GM15510 (cell line): ENCODE results near the gene GSG1L.

Experiments used
- POLR2A ChIP-seq: IDR thresholded peaks from 3 replicates; pipeline ENCODE4 v1.6.1; 2011; ENCODE audit warnings: borderline replicate concordance; ENCODE audit not compliant: insufficient read length; ENCODE audit errors: extremely low read depth

Gene GSG1L

DNA sequence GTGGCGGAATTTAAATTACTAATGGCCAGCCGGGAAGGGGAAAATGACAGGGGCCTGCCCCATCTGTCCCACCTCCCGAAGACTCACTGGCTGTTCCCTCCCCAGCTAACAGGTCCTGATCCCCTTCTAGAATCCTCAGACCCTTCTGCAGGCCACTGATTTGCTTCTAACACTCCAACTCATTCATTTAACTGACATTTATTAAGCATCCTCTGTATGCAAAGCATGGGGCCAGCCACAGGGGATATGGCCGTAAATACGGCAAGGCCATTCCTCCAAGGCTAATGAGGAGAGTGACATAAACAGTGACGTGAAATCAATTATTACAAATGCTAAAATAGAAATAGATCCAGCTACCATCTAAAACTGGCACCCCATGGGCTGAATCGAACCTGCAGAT is 195.3 kb downstream of the GSG1L start:
- TF ChIP-seq POLR2A, result no peak

DNA sequence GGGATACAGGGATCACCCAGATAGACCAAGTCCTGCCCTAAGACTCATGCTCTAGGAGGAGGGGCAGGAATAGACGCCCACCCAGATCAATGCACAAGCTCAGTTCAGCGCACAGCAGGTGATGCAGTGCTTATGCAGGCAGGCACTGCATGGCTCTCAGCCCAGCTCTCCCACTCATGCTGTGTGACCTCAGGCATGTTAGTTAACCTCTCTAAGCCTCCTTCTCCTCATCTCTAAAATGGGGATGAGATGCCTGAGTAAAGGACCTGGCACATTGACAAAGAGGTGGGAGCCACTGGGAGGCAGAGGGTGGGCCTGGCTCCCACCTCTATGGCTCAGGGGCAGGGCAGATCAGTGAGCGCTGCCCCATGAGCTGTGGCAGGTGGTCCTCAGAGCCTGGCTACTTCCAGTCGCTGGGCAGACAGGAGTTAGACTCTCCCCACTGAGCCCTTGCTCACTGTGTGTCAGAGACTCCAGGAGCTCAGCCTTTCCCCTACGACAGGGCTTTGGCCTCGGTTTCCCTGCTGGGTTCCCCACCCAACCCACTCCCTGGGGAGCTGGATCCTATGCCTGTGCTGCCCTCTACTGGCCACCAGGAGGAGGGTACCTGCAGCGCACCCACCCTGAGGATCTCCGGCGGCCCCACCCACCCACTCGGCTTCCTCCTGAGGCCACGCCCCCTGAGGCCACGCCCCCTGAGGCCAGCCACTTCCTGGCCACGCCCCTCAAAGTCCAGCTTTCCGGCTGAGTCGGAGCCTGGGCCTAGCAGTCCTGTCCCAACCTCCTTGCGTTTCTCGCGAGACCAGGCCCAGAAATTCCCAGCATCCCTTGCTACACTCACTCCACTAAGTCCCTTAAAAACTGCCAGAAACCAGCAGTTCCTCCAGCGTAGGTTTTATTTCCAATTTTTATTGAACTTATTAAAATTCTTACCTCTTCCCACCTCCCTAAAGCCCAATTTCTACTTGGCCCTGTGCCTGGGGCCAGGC is 196.1 kb downstream of the GSG1L start:
- no peak for TF ChIP-seq POLR2A

DNA sequence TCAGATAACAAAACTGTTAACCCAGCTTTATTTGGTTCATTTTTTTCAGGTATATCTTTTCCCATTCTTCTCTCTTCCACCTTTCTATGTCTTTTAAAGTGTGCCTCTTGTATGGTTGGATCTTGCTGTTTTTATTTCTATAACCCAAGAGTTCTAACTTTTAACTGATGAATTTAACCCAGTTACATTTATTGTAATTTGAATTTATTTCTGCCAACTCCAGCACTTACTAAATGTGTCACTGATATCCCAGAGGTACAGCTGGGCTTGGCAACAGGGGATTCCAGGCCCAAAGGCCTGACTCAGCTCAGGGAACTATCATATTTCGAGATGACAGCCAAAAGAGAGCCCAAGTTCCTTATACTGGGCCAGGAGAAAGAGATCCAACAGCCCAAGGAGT is 200.1 kb downstream of the GSG1L start:
- no peak for TF ChIP-seq POLR2A

DNA sequence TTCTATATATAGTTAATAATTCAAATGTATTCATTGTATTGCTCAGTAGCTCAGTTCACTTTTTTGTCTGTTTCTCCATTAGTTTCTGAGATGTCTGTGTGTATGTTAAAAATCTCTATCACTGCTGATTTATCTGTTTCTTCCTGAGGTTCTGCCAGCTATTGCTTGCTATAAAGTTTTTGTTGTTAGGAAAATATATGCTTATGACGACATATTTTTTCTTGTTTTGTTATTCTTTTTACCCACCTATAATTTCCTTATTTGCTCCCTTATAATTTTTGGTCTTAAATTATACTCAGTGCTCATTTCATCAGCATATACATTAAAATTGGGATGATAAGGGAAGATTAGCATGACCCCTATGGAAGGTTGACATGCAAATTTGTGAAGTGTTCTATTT is 200.6 kb downstream of the GSG1L start:
- no peak for TF ChIP-seq POLR2A

DNA sequence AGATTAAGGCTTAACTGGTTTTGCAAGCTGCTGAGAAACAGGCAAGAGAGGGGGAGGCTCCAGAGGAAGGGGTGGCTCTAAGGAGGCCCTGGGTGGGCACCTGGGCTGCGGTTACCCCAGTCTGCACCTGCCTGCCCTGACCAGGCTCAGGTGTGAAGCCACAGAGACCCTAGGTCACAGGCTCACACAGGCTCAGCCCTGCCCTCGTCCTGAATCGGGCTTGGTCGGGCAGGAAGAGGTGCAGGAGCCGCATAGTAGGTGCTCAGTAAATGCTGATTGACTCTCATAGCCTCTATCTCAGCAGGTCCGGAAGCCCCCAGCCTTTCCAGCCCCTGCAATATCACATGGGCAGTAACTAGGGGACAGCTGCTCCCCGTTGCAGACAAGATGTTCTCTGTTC is 203.4 kb downstream of the GSG1L start:
- TF ChIP-seq POLR2A, result no peak

DNA sequence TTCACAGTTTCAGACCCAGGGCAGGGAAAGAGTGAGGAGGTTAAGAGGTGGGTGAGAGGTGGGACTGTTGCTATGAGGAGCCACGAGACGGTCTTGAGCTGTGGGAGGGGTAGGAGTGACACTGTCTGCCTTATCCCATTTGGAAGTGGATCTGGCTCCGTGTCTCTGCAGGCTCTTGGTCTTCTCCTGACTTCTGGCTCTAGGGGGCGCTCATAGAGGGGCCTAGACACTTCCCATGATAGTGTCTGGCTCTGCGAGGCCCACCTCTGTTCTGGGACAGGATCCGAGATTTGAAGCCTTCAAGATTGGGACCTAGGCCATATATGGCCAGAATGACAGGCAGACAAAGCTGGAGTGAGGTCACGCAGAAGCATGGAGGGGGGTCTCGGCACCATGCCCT is 204.5 kb downstream of the GSG1L start:
- TF ChIP-seq POLR2A, result no peak

DNA sequence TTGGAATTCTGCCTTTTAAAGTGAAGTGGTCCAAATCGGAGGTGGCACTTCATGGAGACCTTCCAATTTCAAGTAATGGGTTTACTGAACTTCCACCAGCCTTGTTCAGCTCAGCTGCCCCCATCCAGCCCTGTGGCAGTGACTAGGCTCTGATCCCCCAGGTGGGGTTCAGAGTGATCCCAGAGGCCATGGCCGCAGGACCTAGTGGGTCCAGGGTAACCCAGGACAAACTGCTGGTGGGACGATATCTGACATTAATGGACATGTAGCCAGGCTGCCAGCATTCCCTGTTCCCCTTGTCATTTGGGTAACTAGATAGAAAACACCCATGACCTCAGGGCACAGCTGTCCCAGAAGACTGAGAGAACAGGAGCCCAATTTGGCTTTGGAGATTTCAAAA is 209.9 kb downstream of the GSG1L start:
- TF ChIP-seq POLR2A, result no peak

DNA sequence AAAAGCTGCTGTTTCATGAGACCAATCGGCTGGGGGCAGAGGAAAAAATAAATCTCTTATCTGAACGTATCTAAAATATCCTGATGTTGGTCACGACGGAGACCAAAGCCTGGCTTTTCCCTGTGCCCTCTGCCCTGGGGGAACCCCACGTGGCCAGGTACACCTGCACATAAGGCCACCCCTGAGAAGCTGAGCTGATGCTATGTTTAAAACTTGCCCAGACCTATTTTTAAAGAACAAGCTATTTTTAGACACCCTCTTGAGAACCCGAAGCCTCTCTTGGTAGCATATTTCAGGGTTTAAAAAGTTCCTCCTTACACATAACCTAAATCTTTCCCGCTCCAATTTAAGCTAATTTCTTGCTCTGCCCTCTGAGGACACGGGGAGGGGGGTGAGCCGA is 210.4 kb downstream of the GSG1L start:
- TF ChIP-seq POLR2A, result no peak

DNA sequence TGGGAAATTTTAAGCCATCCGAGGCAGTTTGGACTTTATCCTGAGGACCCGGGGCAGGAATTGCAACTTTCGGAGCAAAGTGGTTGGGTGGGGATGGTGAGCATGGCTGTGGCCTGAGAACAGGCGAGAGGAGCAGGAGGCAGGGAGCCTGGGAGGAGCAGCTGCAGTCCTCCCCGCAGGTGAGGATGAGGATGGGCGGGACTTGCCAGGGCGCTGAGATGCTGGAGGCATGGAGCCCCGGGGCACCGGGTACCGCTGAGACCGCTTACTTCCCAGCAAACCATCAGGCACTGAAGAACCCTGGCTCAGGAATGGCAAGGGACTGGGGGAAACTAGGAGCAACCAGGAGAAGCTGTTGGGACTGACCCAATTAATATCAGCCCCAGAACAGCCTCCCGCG is 210.8 kb downstream of the GSG1L start:
- TF ChIP-seq POLR2A, result no peak

DNA sequence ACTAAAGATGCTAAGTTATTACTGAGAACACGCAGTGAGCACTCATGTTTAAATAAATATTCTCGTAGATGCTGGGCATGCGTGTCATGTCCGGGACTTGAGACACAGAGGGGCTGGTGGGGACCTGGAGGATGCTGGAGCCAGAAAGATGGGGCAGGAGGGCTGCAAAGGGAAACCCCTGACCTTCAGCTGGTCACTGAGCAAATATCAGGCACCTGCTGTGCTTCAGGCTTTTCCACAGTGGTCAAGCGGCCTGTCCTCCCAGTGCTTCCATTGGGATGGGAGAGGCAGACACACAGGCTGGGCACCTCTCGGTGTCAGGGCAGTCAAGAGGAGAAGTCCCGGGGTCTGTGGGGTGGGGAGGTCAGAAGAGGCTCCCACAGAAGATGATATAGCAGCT is 211.4 kb downstream of the GSG1L start:
- no peak for TF ChIP-seq POLR2A

DNA sequence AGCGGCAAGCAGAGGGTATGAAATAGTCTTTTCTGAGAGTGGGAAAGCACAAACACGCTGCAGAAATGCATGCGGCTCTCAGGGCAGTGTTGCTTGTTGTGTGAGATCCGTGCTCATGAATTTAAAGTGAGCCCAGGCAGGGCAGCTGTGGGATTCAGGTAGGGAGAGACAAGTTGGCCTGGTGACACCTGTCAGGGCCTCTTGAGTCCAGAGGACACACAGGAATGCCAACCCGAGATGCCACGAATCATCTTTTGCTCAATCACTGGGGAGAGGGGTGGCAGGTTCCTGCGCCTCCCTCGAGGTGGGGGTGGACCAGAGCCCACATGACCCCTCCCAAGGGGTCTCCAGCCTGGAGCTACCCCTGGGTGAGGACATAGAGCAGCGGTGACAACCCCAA is 211.9 kb downstream of the GSG1L start:
- no peak for TF ChIP-seq POLR2A

DNA sequence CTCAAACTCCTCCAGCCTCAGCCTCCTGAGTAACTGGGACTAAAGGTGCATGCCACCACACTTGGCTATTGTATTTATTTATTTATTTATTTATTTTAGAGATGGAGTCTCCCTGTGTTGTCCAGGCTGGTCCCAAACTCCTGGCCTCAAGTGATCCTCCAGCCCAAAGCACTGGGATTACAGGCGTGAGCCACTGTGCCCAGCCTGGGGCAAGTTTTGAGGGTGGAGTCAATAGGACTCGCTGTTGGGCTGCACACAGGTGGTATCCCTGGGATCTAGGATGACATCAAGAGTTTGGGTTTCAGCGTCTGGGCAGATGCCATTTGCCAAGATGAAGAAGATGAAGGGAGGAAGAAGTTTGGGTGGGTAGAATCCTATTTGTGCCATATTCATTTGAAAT is 213.9 kb downstream of the GSG1L start:
- TF ChIP-seq POLR2A, result no peak

DNA sequence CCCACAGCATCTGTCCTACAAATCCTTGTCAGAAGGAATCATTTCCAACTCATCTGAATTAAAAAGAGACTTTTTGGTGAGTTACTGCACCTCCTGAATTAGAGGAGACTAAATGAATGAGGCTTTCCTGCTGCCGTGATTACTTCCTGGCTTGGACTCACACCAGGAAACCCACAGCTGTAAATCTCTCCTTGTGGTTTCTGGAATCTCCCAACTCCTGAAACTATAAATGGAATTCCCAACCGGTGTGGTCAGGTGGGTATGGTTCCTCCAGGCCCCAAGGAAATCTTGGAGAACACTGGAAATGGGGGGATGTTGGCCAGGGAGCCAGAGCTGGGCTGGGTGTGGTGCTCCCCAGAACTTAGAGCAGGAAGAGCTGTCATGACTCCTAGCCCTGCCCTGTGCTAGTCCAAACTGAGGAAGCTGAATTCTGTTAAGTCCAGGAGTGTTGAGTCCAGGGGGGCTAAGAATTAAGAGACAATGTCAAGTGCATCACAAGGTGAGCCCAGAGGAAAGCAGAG is 216.4 kb downstream of the GSG1L start:
- no peak for TF ChIP-seq POLR2A

DNA sequence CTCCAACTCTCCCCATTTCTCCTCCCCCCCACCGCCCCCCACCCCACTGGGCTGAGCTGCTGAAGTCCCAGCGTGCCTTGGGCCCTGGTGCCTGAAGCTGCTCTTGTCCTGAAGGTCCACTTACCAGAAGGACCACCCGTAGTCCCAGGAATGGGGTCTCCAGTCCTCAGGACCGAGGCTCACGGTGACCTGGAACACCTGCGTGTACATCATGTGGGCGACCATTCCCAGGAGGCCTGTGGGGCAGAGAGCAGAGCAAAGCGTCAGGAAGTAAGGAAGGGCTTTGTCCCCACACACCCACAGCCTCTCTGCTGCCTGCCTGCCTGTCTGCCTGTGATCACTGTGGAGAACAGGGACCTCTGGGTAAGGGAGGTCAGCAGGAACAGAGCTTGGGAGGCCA is 218.7 kb downstream of the GSG1L start:
- no peak for TF ChIP-seq POLR2A

DNA sequence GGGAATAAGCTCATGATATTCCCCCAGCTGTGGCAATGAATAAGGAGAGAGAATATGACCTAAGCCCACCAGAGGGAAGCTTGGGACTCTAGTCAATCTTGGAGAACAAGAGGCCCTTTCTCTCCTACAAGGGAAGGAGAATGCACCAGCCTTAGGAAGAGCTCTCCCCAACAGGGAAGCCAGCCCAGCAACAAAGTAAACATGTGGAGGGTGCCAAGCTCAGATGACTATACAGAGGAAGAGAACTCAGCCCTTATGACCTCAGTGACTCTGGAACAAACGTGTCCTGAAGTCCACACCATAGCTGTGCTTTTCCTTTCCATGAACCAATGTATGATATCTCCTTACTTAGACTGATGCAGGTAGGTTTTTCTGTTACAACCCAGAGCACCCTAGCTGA is 219.7 kb downstream of the GSG1L start:
- TF ChIP-seq POLR2A, result no peak

DNA sequence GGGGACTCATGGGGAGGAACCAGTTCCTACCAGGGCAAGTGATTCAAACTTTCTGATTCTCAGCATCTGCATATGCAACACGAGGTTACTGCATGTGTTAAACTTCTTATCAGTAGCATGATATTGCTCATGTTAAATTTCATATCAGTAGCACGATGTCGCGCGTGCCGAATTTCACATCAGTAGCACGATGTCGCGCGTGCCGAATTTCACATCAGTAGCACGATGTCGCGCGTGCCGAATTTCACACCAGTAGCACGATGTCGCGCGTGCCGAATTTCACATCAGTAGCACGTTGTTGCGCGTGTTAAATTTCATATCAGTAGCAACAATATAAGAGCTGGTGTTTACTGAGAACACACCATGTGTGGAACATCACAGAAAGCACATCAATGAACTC is 221.6 kb downstream of the GSG1L start:
- TF ChIP-seq POLR2A, result no peak

DNA sequence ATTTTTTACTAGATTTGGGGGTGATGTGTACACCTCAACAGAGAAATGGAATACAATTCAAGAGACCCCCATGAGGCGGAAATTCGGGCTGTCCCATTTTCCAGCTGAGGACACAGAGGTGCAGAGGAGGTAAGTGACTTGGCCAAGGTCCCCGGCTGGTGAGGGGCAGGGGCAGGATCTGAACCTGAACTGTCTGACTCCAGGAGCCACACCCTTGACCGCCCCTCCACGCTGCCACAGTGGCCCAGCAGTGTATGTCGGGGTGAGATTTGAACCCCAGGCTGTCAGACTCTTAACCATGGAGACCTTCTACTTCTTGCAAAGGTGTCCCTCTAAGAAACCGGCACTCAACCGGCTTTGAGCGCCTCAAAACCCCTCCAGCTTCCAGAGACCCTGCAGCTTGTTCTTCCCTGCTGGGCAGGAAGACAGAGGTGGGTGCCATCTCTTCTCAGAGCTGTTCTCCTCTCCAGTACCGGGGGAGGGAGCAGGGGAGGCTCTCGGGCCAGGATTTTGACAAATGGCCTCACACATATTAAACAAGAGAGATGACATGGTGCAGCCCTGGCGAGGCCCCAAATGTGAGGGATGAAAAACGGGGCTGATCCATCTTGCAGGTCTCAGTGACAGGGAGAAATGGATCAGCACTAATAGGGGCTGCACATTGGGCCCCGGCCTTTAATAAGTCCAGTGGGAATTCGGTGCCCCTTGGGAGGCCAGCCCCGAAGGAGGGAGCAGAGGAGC is 222.3 kb downstream of the GSG1L start:
- TF ChIP-seq POLR2A, result no peak
